SK-N-SH treated with all-trans-retinoic acid at 6 μM for 48 hours (cell line): ENCODE measurements around the gene TMUB1.

Source experiments
- ATAC-seq: fragments of 200-7000 bp; cut with Tn5 transposase; 3 replicates; pipeline ENCODE4 v1.9.1; 2020; ENCODE audit warnings: mild to moderate bottlenecking, moderate library complexity
- ARNTL ChIP-seq: fragments of 450-650 bp; formaldehyde crosslinking; IDR thresholded peaks from 2 replicates; pipeline ENCODE4 v1.5.0; 2020; ENCODE audit warnings: low read depth, mild to moderate bottlenecking, moderate library complexity, borderline replicate concordance
- BACH2 ChIP-seq: fragments of 250-450 bp; sonication (Bioruptor Pico); IDR thresholded peaks from 2 replicates; pipeline ENCODE4 v1.9.0; 2021; ENCODE audit warnings: mild to moderate bottlenecking, borderline replicate concordance
- CSDC2 ChIP-seq: fragments of 250-450 bp; sonication (Bioruptor Pico); IDR thresholded peaks from 2 replicates; pipeline ENCODE4 v1.5.0; 2020; ENCODE audit warnings: mild to moderate bottlenecking, moderate library complexity
- CSRNP3 ChIP-seq: fragments of 250-450 bp; sonication (Bioruptor Pico); IDR thresholded peaks from 2 replicates; pipeline ENCODE4 v1.5.1; 2021; ENCODE audit warnings: mild to moderate bottlenecking, moderate library complexity
- GLIS3 ChIP-seq: fragments of 250-450 bp; sonication (Bioruptor Pico); IDR thresholded peaks from 2 replicates; pipeline ENCODE4 v1.5.0; 2020; ENCODE audit warnings: mild to moderate bottlenecking, moderate library complexity
- ISL1 ChIP-seq: fragments of 250-450 bp; sonication (Bioruptor Pico); IDR thresholded peaks from 2 replicates; pipeline ENCODE4 v2.1.2; 2022; ENCODE audit warnings: mild to moderate bottlenecking, moderate library complexity
- OSR1 ChIP-seq: fragments of 250-450 bp; sonication (Bioruptor Pico); IDR thresholded peaks from 2 replicates; pipeline ENCODE4 v1.8.0; 2022; ENCODE audit warnings: moderate library complexity, mild to moderate bottlenecking, inconsistent platforms
- POU6F1 ChIP-seq: fragments of 250-450 bp; sonication (Bioruptor Pico); IDR thresholded peaks from 2 replicates; pipeline ENCODE4 v1.8.0; 2021; ENCODE audit warnings: low read depth, mild to moderate bottlenecking, moderate library complexity, borderline replicate concordance
- PPARA ChIP-seq: fragments of 250-450 bp; sonication (Bioruptor Pico); IDR thresholded peaks from 2 replicates; pipeline ENCODE4 v1.5.0; 2020; ENCODE audit warnings: mild to moderate bottlenecking, borderline replicate concordance
- RARB ChIP-seq: fragments of 250-450 bp; sonication (Bioruptor Pico); IDR thresholded peaks from 2 replicates; pipeline ENCODE4 v1.8.0; 2021; ENCODE audit warnings: mild to moderate bottlenecking, moderate library complexity
- SNAI2 ChIP-seq: fragments of 250-450 bp; sonication (Bioruptor Pico); IDR thresholded peaks from 2 replicates; pipeline ENCODE4 v1.5.0; 2020; ENCODE audit warnings: mild to moderate bottlenecking, moderate library complexity
- TOX ChIP-seq: fragments of 250-450 bp; sonication (Bioruptor Pico); IDR thresholded peaks from 2 replicates; pipeline ENCODE4 v1.8.0; 2021; ENCODE audit warnings: mild to moderate bottlenecking, moderate library complexity, borderline replicate concordance
- TSHZ2 ChIP-seq: fragments of 250-450 bp; sonication (Bioruptor Pico); IDR thresholded peaks from 2 replicates; pipeline ENCODE4 v1.5.0; 2020; ENCODE audit warnings: mild to moderate bottlenecking, moderate library complexity
- ZFP3 ChIP-seq: fragments of 250-450 bp; sonication (Bioruptor Pico); IDR thresholded peaks from 2 replicates; pipeline ENCODE4 v1.5.0; 2020; ENCODE audit warnings: mild to moderate bottlenecking, moderate library complexity
- ZFP30 ChIP-seq: fragments of 450-650 bp; formaldehyde crosslinking; IDR thresholded peaks from 2 replicates; pipeline ENCODE4 v1.5.0; 2022; ENCODE audit warnings: mild to moderate bottlenecking, moderate library complexity
- ZNF565 ChIP-seq: fragments of 450-650 bp; formaldehyde crosslinking; conservative IDR thresholded peaks from 2 replicates; pipeline ENCODE4 v1.5.0; 2020; ENCODE audit warnings: low read depth, mild to moderate bottlenecking, moderate library complexity
- ZNF70 ChIP-seq: fragments of 450-650 bp; formaldehyde crosslinking; IDR thresholded peaks from 2 replicates; pipeline ENCODE4 v1.5.0; 2020; ENCODE audit warnings: mild to moderate bottlenecking, moderate library complexity
- ZNF8 ChIP-seq: fragments of 450-650 bp; formaldehyde crosslinking; IDR thresholded peaks from 2 replicates; pipeline ENCODE4 v1.5.0; 2020; ENCODE audit warnings: mild to moderate bottlenecking, moderate library complexity

Gene TMUB1

GRCh38 chr7:151128144-151128543 lies 44.9 kb upstream of the TMUB1 start:
- TF ChIP-seq ZNF70 (CRISPR knock-in tag): no peak
- TF ChIP-seq ZNF565 (CRISPR knock-in tag): no peak
- no peak for TF ChIP-seq ZFP3 (CRISPR knock-in tag)
- no peak for ATAC-seq

- TF ChIP-seq TOX (CRISPR knock-in tag): no peak
- TF ChIP-seq ZNF565 (CRISPR knock-in tag): no peak
- TF ChIP-seq CSDC2 (CRISPR knock-in tag): no peak
- TF ChIP-seq POU6F1 (CRISPR knock-in tag): no peak
- no peak for TF ChIP-seq GLIS3
- TF ChIP-seq, all 23 proteins: peak for 0
- no peak for ATAC-seq
Measured at GRCh38 chr7:151126491-151127137, 43.3 kb upstream of the TMUB1 start.

DNA sequence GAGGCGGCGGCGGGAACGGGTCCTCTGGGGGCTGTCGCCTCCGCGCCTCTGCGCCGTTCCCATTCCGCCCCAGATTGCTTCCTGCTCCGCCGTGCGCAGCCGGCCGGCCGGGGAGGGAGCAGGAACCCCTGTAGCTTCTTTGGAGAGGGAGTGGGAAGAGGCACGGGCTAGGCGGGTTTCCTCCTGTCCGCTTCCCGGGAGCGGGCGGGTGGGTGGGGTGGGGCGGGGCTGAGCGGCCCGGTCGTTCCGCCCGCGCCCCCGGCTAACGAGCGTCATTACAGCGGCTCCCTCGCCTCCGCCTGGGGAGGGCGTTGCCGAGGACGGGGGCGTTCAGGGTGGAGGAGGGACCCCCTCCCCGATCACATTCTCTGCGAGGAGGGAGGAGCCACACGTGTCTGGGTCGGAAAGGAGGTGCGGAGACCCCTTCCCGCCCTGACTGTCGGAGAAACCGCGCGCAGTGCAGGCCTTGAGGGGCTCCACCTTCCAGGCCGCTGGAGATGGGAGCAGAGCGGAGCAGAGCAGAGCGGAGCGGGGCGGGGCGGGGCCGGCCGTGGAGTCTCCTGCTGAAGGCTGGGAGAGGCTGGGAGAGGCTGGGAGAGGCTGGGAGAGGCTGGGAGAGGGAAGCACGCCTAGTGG lies 42.7 kb upstream of the TMUB1 start:
- ATAC-seq: no peak
- no peak for TF ChIP-seq ISL1 (CRISPR knock-in tag)
- no peak for TF ChIP-seq TOX (CRISPR knock-in tag)
- TF ChIP-seq ARNTL (CRISPR knock-in tag): no peak
- TF ChIP-seq TSHZ2: no peak
- no peak for TF ChIP-seq ZNF70 (CRISPR knock-in tag)
- TF ChIP-seq ZNF8: no peak
- no peak for TF ChIP-seq CSRNP3 (CRISPR knock-in tag)
- no peak for TF ChIP-seq OSR1
- TF ChIP-seq SNAI2 (CRISPR knock-in tag): no peak
- TF ChIP-seq ZFP30 (CRISPR knock-in tag): no peak
- TF ChIP-seq PPARA: no peak
- TF ChIP-seq, all 23 proteins: peak for 0

DNA sequence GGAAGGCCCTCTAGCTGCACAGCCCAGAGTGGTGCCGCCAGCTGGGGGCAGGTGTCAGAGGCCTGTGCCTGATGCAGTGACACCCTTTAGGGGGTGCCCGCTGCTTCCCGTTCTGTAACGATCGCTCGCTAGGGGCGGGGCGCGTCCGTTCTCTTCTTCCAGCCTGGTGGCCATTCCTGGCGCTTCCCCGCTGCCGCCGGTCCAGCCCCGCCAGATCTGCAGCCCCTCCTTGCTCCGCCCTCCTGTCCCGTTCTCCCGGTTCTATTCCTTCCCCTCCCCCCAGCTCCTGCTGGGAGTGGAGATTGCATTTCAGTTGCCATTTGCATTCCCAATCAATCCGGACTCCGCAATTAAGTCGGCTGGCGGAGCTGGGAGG lies 42.2 kb upstream of the TMUB1 start:
- TF ChIP-seq BACH2 (CRISPR knock-in tag) (no peak), RARB (CRISPR knock-in tag) (no peak), ZNF565 (CRISPR knock-in tag) (no peak), ZFP30 (CRISPR knock-in tag) (no peak), ISL1 (CRISPR knock-in tag) (no peak), POU6F1 (CRISPR knock-in tag) (no peak), ZNF8 (no peak), SNAI2 (CRISPR knock-in tag) (no peak), ARNTL (CRISPR knock-in tag) (no peak), TSHZ2 (no peak), PPARA (no peak), CSRNP3 (CRISPR knock-in tag) (no peak), TOX (CRISPR knock-in tag) (no peak)
- no peak for ATAC-seq
